ENCODE results near the gene AHNAK.

- TF ChIP-seq PATZ1 (tag by site-specific recombination; IDR thresholded peaks at IDR 0.05) (no peak), ZNF624 (tag by site-specific recombination; IDR thresholded peaks at IDR 0.05) (no peak), ZNF274 (IDR thresholded peaks at IDR 0.05; ENCODE audit: low read length) (no peak), ZNF274 (tag by site-specific recombination; IDR thresholded peaks at IDR 0.05; ENCODE audit: borderline replicate concordance) (no peak), RBAK (tag by site-specific recombination; IDR thresholded peaks at IDR 0.05) (no peak), YY1 (tag by site-specific recombination; IDR thresholded peaks at IDR 0.05) (no peak), ZNF664 (tag by site-specific recombination; IDR thresholded peaks at IDR 0.05) (no peak), ZBTB21 (tag by site-specific recombination; IDR thresholded peaks at IDR 0.05) (no peak), ZNF239 (tag by site-specific recombination; IDR thresholded peaks at IDR 0.05) (no peak), ZNF600 (tag by site-specific recombination; IDR thresholded peaks at IDR 0.05) (no peak)
- TF ChIP-seq, protein P1, sequence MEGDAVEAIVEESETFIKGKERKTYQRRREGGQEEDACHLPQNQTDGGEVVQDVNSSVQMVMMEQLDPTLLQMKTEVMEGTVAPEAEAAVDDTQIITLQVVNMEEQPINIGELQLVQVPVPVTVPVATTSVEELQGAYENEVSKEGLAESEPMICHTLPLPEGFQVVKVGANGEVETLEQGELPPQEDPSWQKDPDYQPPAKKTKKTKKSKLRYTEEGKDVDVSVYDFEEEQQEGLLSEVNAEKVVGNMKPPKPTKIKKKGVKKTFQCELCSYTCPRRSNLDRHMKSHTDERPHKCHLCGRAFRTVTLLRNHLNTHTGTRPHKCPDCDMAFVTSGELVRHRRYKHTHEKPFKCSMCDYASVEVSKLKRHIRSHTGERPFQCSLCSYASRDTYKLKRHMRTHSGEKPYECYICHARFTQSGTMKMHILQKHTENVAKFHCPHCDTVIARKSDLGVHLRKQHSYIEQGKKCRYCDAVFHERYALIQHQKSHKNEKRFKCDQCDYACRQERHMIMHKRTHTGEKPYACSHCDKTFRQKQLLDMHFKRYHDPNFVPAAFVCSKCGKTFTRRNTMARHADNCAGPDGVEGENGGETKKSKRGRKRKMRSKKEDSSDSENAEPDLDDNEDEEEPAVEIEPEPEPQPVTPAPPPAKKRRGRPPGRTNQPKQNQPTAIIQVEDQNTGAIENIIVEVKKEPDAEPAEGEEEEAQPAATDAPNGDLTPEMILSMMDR (tag by site-specific recombination; IDR thresholded peaks at IDR 0.05), result no peak
- TF ChIP-seq, protein P2, sequence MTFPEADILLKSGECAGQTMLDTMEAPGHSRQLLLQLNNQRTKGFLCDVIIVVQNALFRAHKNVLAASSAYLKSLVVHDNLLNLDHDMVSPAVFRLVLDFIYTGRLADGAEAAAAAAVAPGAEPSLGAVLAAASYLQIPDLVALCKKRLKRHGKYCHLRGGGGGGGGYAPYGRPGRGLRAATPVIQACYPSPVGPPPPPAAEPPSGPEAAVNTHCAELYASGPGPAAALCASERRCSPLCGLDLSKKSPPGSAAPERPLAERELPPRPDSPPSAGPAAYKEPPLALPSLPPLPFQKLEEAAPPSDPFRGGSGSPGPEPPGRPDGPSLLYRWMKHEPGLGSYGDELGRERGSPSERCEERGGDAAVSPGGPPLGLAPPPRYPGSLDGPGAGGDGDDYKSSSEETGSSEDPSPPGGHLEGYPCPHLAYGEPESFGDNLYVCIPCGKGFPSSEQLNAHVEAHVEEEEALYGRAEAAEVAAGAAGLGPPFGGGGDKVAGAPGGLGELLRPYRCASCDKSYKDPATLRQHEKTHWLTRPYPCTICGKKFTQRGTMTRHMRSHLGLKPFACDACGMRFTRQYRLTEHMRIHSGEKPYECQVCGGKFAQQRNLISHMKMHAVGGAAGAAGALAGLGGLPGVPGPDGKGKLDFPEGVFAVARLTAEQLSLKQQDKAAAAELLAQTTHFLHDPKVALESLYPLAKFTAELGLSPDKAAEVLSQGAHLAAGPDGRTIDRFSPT (tag by site-specific recombination; IDR thresholded peaks at IDR 0.05), result no peak
- TF ChIP-seq, protein P3, sequence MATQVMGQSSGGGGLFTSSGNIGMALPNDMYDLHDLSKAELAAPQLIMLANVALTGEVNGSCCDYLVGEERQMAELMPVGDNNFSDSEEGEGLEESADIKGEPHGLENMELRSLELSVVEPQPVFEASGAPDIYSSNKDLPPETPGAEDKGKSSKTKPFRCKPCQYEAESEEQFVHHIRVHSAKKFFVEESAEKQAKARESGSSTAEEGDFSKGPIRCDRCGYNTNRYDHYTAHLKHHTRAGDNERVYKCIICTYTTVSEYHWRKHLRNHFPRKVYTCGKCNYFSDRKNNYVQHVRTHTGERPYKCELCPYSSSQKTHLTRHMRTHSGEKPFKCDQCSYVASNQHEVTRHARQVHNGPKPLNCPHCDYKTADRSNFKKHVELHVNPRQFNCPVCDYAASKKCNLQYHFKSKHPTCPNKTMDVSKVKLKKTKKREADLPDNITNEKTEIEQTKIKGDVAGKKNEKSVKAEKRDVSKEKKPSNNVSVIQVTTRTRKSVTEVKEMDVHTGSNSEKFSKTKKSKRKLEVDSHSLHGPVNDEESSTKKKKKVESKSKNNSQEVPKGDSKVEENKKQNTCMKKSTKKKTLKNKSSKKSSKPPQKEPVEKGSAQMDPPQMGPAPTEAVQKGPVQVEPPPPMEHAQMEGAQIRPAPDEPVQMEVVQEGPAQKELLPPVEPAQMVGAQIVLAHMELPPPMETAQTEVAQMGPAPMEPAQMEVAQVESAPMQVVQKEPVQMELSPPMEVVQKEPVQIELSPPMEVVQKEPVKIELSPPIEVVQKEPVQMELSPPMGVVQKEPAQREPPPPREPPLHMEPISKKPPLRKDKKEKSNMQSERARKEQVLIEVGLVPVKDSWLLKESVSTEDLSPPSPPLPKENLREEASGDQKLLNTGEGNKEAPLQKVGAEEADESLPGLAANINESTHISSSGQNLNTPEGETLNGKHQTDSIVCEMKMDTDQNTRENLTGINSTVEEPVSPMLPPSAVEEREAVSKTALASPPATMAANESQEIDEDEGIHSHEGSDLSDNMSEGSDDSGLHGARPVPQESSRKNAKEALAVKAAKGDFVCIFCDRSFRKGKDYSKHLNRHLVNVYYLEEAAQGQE (tag by site-specific recombination; IDR thresholded peaks at IDR 0.05), result no peak
Observed at GRCh38 chr11:62544581-62545436, 1.8 kb downstream of the AHNAK start.

All from HEK293 (cell line).